GM19043 (cell line): Measurements from ENCODE around the gene CCT7.

Source experiments
- ATAC-seq: cut with Tn5 transposase; IDR thresholded peaks from one replicate; pipeline ENCODE4 v1.9.1; 2021; ENCODE audit warnings: low read depth; ENCODE audit not compliant: unreplicated experiment

Gene CCT7

GRCh38 chr2:73291461-73292315 is 57.6 kb downstream of the CCT7 start:
- ATAC-seq = no peak

GRCh38 chr2:73292316-73292905 is 58.3 kb downstream of the CCT7 start:
- no peak for ATAC-seq

- ATAC-seq = no peak
These were observed 58.9 kb downstream of the CCT7 start for GRCh38 chr2:73292906-73293533.

- peak; percentile 87 for ATAC-seq
These were observed 59.5 kb downstream of the CCT7 start, which contains the start of gene EGR4 for GRCh38 chr2:73293534-73294171. Gene EGR4, minus strand, starts transcription at chr2:73293548. Its CDS starts 231 bp downstream, at chr2:73293317.

- ATAC-seq = no peak
These were observed 60.1 kb downstream of the CCT7 start for GRCh38 chr2:73294239-73294638.

GRCh38 chr2:73295751-73296400 is 61.8 kb downstream of the CCT7 start:
- no peak for ATAC-seq

- no peak for ATAC-seq
These were observed 63.0 kb downstream of the CCT7 start for GRCh38 chr2:73297151-73297559.

GRCh38 chr2:73297586-73297985 is 63.5 kb downstream of the CCT7 start:
- ATAC-seq = no peak

GRCh38 chr2:73300926-73301325 is 66.8 kb downstream of the CCT7 start:
- no peak for ATAC-seq

- no peak for ATAC-seq
These were observed 67.5 kb downstream of the CCT7 start for GRCh38 chr2:73301636-73302035.
